GM13977 (cell line): ENCODE data around the gene EFCAB11.

Source experiments
- DNase-seq: peaks from one replicate; pipeline ENCODE4 v3.0.0; 2012; ENCODE audit warnings: low spot score
- CTCF ChIP-seq: IDR thresholded peaks from 2 replicates; pipeline ENCODE4 v1.5.1; 2012; ENCODE audit warnings: mild to moderate bottlenecking, control low read depth; ENCODE audit not compliant: insufficient read depth; ENCODE audit errors: extremely low read depth, missing control alignments
- in situ Hi-C: fragments of 300-500 bp; cut with MboI; formaldehyde crosslinking; loops from one replicate; pipeline ENCODE4 v1.12.0; 2022; ENCODE audit warnings: low sequenced_read_pairs, low pct_unique_long_range_greater_than_20kb, mixed read lengths, inconsistent platforms; ENCODE audit not compliant: unreplicated experiment

EFCAB11 gene

GRCh38 chr14:89865153-89865552, 89.4 kb downstream of the EFCAB11 start:
- TF ChIP-seq CTCF = no peak
- no peak for DNase-seq
- in situ Hi-C loops = no loop called here

- DNase-seq = no peak
- no peak for TF ChIP-seq CTCF
- in situ Hi-C loops = no loop called here
These were observed 91.7 kb downstream of the EFCAB11 start for GRCh38 chr14:89862856-89863255.

- no peak for DNase-seq
- in situ Hi-C loops = no loop called here
- TF ChIP-seq CTCF = no peak
These were observed 92.9 kb downstream of the EFCAB11 start for GRCh38 chr14:89861630-89862029.

GRCh38 chr14:89858089-89858488, 96.4 kb downstream of the EFCAB11 start:
- no peak for DNase-seq
- no peak for TF ChIP-seq CTCF
- in situ Hi-C loops = no loop called here

- in situ Hi-C loops = no loop called here
- no peak for DNase-seq
These were observed 97.6 kb downstream of the EFCAB11 start for GRCh38 chr14:89856871-89857345.

GRCh38 chr14:89855961-89856656, 98.4 kb downstream of the EFCAB11 start:
- no peak for TF ChIP-seq CTCF
- DNase-seq = no peak
- in situ Hi-C loops = no loop called here

More at GRCh38 chr14:89856871-89857345, 97.6 kb downstream of the EFCAB11 start:
- TF ChIP-seq CTCF = no peak
